Uterus (tissue), 2 donors: ENCODE measurements around the gene SGIP1.

Source experiments
- CTCF ChIP-seq, 4 experiments: fragments of 200-600 bp in 2 of 4; fragments of 450-650 bp in 2 of 4; sonication (generic) in 2 of 4; IDR thresholded peaks; one replicate each; pipeline ENCODE4 v1.5.1; 2016 to 2019; ENCODE audit warnings: antibody characterized with exemption in 4 of 4, mild to moderate bottlenecking in 2 of 4, moderate library complexity in 1 of 4
- POLR2A ChIP-seq, 2 donors: fragments of 450-650 bp; IDR thresholded peaks; one replicate each; pipeline ENCODE4 v1.6.1; 2016; ENCODE audit warnings: antibody characterized with exemption in 2 of 2, mild to moderate bottlenecking in 1 of 2, moderate library complexity in 1 of 2

GRCh38 chr1:66542314-66542713, 8.4 kb downstream of the SGIP1 start:
- TF ChIP-seq CTCF (IDR thresholded peaks at IDR 0.05) (no peak), POLR2A (IDR thresholded peaks at IDR 0.05) (no peak)
